ENCODE results near the gene ID3.
"Not testable (repeated sequence)": the region's sequence is repeated elsewhere in the genome, so short reads cannot be mapped to it uniquely, and the experiment has no call there.

Gene ID3

GRCh38 chr1:23588749-23589548 lies 29.6 kb upstream of the ID3 start:
- DNase-seq (ENCODE audit: low read depth) = no peak

GRCh38 chr1:23585321-23586022 lies 26.2 kb upstream of the ID3 start:
- no peak for DNase-seq (ENCODE audit: low read depth)

GRCh38 chr1:23583727-23584126 lies 24.4 kb upstream of the ID3 start:
- not testable (repeated sequence) for DNase-seq (ENCODE audit: low read depth)

- no peak for DNase-seq (ENCODE audit: low read depth)
Measured at GRCh38 chr1:23582820-23583219, 23.5 kb upstream of the ID3 start.

DNA sequence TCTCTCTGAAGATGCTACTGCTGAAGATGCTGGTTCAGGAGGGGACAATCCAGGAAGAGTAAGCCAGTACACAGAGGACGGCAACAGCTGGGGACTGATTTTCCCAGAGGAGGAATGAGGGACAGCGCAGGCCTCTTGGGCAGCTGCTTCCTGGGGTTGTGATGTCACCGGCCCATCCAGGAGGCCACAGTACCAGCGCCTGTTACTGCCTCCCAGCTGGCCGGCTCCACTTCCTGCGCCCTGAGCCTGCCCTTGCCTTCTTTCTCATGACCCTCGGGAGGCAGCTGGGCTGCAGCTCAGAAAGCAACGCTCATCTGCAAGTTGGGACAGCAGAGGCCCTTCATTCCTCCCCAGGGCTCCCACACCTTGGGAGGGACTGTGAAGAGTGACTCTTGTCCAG lies 21.9 kb upstream of the ID3 start:
- no peak for DNase-seq (ENCODE audit: low read depth)

GRCh38 chr1:23578997-23579363 lies 19.7 kb upstream of the ID3 start:
- no peak for DNase-seq (ENCODE audit: low read depth)

GRCh38 chr1:23578311-23578996 lies 19.2 kb upstream of the ID3 start:
- no peak for DNase-seq (ENCODE audit: low read depth)

- DNase-seq (ENCODE audit: low read depth) = no peak
Measured at GRCh38 chr1:23577056-23578004, 18.0 kb upstream of the ID3 start.

DNA sequence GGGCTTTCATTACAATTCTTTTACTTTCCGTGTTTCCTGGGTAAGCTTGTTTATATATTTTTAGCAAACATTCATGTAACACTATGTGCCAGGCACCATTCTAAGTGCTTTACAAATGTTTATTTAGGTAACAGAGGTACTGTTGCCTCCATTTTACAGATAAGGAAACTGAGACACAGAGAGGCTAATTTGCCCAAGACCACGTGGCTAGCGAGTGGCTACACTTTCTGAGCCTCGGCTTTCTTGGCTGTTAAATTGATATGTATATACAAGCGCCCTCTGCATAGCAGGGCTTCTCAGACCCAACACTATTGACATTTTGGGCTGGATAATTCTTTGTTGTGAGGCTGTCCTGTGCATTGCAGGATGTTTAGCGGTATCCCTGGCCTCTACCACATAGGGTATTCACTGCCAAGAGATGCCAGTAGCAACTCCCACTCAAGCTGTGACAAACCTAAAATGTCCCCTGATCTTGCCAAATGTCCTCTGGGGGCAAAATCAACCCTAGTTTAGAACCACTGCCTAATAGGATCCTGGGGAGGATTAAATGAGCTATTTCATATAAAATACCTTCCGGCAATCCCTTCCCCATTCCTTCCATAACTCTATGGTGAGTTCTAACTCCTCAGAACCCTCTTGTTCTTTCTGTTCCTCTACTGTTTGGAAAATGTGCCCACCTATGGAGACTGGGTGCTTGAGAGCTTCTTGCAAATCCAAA lies 17.2 kb upstream of the ID3 start:
- DNase-seq (ENCODE audit: low read depth) = no peak

DNA sequence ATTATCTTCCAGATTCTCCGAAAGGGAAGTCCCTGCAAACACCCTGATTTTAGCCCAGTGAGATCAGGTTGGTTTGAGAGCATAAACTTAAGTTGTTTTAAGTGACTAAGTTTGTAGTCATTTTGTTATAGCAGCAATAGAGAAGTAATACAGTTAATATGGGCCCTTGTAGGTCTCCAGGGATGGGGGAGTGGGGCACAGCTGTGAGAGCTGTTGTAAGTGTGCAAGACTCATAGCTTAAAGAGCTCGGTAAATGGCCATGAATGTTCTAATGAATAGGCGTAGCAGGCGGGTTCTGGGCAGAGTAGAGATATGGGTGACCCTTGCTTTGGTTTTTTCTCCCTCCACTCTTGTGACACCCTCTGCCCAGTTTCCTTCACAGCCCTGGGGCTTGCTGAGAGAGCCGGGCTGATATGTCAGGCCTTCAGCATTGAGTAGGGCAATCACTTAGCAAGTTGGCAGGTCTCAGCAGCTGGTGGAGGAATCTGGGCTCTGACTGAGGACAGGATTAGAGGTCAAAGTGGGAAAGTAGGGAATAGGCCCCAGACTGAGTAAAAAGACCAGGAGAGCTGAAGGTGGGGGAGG lies 16.0 kb upstream of the ID3 start:
- no peak for DNase-seq (ENCODE audit: low read depth)

GRCh38 chr1:23574265-23574754 lies 15.0 kb upstream of the ID3 start:
- no peak for DNase-seq (ENCODE audit: low read depth)

DNA sequence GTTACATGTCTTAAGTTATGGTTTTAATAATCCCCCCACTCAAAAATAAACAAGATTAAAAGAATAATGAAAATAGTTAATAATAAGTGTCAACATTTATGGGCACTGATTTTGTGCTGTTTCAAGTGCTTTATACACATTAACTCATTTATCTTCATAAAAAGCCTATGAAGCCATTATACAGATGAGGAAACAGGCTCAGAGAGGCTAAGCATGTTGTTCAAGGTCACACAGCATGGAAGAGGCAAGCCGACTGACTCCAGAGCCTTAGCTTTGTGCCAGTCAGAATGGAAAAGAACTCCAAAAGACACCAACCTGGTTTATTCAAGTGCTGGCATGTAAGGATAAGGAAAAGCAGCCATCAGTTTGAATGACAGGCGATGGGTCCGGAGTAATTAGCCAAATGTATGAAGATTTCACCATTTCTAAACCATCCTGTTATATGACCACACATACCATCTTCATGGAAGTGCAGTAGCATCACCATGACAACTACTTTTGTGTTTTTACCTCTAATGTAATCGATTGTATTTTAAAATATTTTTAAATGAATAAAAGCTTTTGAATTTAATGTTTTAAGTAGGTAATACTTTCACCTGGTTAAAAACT lies 14.4 kb upstream of the ID3 start:
- DNase-seq (ENCODE audit: low read depth) = no peak

DNA sequence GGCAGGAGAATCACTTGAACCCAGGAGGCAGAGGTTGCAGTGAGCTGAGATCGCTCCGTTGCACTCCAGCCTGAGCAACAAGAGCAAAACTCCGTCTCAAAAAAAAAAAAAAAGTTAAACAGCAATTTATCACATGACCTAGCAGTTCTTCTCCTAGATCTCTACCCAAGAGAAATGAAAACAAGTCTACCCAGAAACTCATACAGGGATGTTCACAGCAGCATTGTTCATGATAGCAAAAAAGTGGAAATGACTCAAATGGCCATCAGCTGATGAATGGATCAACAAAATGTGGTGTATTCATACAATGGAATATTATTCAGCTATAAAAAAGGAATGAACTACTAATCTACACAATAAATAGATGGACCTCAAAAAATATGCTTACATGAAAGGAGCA lies 12.2 kb upstream of the ID3 start:
- DNase-seq (ENCODE audit: low read depth) = no peak

DNA sequence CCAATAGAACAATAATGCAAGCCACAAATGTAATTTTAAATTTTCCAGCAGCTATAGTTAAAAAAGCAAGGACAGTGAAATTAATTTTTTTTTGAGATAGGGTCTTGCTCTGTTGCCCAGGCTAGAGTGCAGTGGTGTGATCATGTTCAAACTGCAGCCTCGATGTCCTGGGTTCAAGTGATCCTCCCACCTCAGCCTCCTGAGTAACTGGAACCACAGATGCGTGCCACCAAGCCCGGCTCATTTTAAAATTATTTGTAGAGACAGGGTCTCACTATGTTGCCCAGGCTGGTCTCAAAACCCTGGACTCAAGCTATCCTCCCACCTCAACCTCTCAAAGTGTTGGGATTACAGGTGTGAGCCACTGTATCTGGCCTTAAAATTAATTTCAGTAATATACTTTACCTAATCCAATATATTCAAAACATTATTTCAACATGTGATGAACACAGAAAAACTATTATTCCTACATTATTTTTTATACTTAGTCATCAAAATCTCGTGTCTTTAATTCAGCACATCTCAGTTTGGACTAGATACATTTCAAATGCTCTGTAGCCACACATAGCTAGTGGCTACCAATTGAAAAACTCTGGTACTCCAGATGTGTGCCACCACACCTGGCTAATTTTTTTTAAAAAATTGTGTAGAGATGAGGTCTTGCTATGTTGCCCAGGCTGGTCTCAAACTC lies 10.8 kb upstream of the ID3 start:
- no peak for DNase-seq (ENCODE audit: low read depth)

- no peak for DNase-seq (ENCODE audit: low read depth)
Measured at GRCh38 chr1:23568608-23569383, 9.5 kb upstream of the ID3 start.

GRCh38 chr1:23567996-23568607 lies 8.8 kb upstream of the ID3 start:
- no peak for DNase-seq (ENCODE audit: low read depth)

DNA sequence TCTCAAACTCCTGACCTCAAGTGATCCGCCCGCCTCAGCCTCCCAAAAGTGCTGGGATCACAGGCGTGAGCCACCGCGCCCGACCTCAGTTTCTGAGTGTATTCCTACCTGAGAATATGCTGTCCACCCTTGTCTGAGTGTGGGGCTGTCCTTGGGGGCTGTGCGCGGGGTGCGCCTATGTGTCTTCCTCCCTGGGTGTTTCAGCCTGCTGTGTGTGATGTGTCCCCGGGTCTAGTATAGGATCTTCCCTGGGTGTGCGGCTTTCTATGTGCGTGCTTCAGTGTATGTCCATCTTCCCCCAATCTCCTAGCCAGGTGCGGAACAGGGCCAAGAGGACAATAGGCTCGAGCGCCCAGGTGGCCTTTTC lies 8.3 kb upstream of the ID3 start:
- no peak for DNase-seq (ENCODE audit: low read depth)

- DNase-seq (ENCODE audit: low read depth) = no peak
Measured at GRCh38 chr1:23566304-23566703, 7.0 kb upstream of the ID3 start.

- no peak for DNase-seq (ENCODE audit: low read depth)
Measured at GRCh38 chr1:23565776-23566175, 6.5 kb upstream of the ID3 start.

All from stimulated activated CD8-positive, alpha-beta memory T cell treated with anti-CD3 and anti-CD28 coated beads, Interleukin-7, amount 100 ng/mL, for 24 hours (primary cell).